ENCODE results near the gene KRTCAP2.

Gene KRTCAP2

GRCh38 chr1:155174324-155175280, 1.5 kb upstream of the KRTCAP2 start:
- Histone ChIP-seq H3K4me3 (replicated peaks; ENCODE audit: insufficient read depth, low read length) (no peak overlapping the region; the same call in 1 of the 2 replicates), H3K27ac (replicated peaks) (no peak overlapping the region), H3K27me3 (ENCODE audit: insufficient read depth, poor library complexity, severe bottlenecking) (no peaks in the 10 kb centered on the region)
- no peak for DNase-seq (ENCODE audit: low read depth in 1 of 2, low spot score in 1 of 2)
- TF ChIP-seq POLR2AphosphoS5 (IDR thresholded peaks at IDR 0.05; ENCODE audit: low read depth) (no peak), CTCF (IDR thresholded peaks at IDR 0.05; ENCODE audit: insufficient read depth, low read length) (no peak), REST (IDR thresholded peaks at IDR 0.05; ENCODE audit: insufficient replicate concordance, low read depth) (no peak), GABPA (IDR thresholded peaks at IDR 0.05; ENCODE audit: low read depth) (no peak), SPI1 (IDR thresholded peaks at IDR 0.05; ENCODE audit: borderline replicate concordance, low read depth) (peak; percentile 24; the same call in 1 of the 2 replicates)

- peak in 1 of 2 experiments; percentile 34 for DNase-seq (ENCODE audit: low read depth in 1 of 2, low spot score in 1 of 2)
- Histone ChIP-seq H3K27ac (replicated peaks) (peak within 1 kb of the TSS; percentile 93), H3K4me3 (replicated peaks; ENCODE audit: insufficient read depth, low read length) (peak within 1 kb of the TSS; percentile 94), H3K27me3 (ENCODE audit: insufficient read depth, poor library complexity, severe bottlenecking) (no peaks in the 10 kb centered on the region)
- TF ChIP-seq REST (IDR thresholded peaks at IDR 0.05; ENCODE audit: insufficient replicate concordance, low read depth) (no peak), CTCF (IDR thresholded peaks at IDR 0.05; ENCODE audit: insufficient read depth, low read length) (no peak), POLR2AphosphoS5 (IDR thresholded peaks at IDR 0.05; ENCODE audit: low read depth) (no peak), GABPA (IDR thresholded peaks at IDR 0.05; ENCODE audit: low read depth) (no peak), SPI1 (IDR thresholded peaks at IDR 0.05; ENCODE audit: borderline replicate concordance, low read depth) (no peak)
These were observed 597 bp upstream of the KRTCAP2 start, which contains the start of gene TRIM46 for GRCh38 chr1:155173478-155174323. Gene TRIM46, plus strand, starts transcription at chr1:155173849. Its CDS starts 118 bp downstream, at chr1:155173967.

- H3K27me3 ChIP-seq (ENCODE audit: insufficient read depth, poor library complexity, severe bottlenecking): no peaks in the 10 kb centered on the region
- peak overlapping the region; percentile 94 for H3K4me3 ChIP-seq (replicated peaks; ENCODE audit: insufficient read depth, low read length)
- H3K27ac ChIP-seq (replicated peaks): peak overlapping the region; percentile 93
- no peak for TF ChIP-seq REST (IDR thresholded peaks at IDR 0.05; ENCODE audit: insufficient replicate concordance, low read depth)
- no peak for TF ChIP-seq CTCF (IDR thresholded peaks at IDR 0.05; ENCODE audit: insufficient read depth, low read length)
- TF ChIP-seq SPI1 (IDR thresholded peaks at IDR 0.05; ENCODE audit: borderline replicate concordance, low read depth): peak; percentile 2; the same call in 1 of the 2 replicates
- no peak for TF ChIP-seq GABPA (IDR thresholded peaks at IDR 0.05; ENCODE audit: low read depth)
- TF ChIP-seq POLR2AphosphoS5 (IDR thresholded peaks at IDR 0.05; ENCODE audit: low read depth): no peak
- DNase-seq (ENCODE audit: low read depth in 1 of 2, low spot score in 1 of 2): no peak
These were observed 1.0 kb downstream of the KRTCAP2 start for GRCh38 chr1:155171836-155172731.

Data from HL-60 (cell line).